Natural killer cell (primary cell): ENCODE data around the gene ADPRM. TPM values are rescaled to one million over a fixed set of nuclear protein-coding genes. Genes with fewer than 3 reads are reported as not detected.

Source experiments
- ATAC-seq, 3 donors: fragments of 150-1000 bp in 2 of 3; fragments of 200-7000 bp in 1 of 3; cut with Tn5 transposase; 1 replicate in 1 of 3; 2 replicates in 2 of 3; pipeline ENCODE4 v1.10.0; 2021; ENCODE audit warnings: mild to moderate bottlenecking in 2 of 3, moderate library complexity in 2 of 3
- DNase-seq, 2 donors: peaks; one replicate each; pipeline versions ENCODE4 v3.0.0 to v3.0.0-alpha.2; 2013 to 2021; ENCODE audit warnings: mixed read lengths in 1 of 2
- H3K27ac ChIP-seq: one replicate; pipeline ENCODE4 v1.5.1; 2013; ENCODE audit warnings: mild to moderate bottlenecking, low read length
- H3K27me3 ChIP-seq: one replicate; pipeline ENCODE4 v1.6.1; 2013; ENCODE audit warnings: low read length; ENCODE audit not compliant: control insufficient read depth, insufficient read depth
- H3K36me3 ChIP-seq: one replicate; pipeline ENCODE4 v1.6.1; 2013; ENCODE audit warnings: low read length; ENCODE audit not compliant: control insufficient read depth, insufficient read depth
- H3K4me1 ChIP-seq: one replicate; pipeline ENCODE4 v1.6.1; 2013; ENCODE audit warnings: low read length; ENCODE audit not compliant: control insufficient read depth, insufficient read depth
- H3K4me3 ChIP-seq: one replicate; pipeline ENCODE4 v1.5.1; 2013; ENCODE audit warnings: low read length
- H3K9me3 ChIP-seq: one replicate; pipeline ENCODE4 v1.6.1; 2013; ENCODE audit warnings: low read length; ENCODE audit not compliant: control insufficient read depth, insufficient read depth
- H3K27ac Mint-ChIP-seq, 2 donors: one replicate each; pipeline ENCODE4 v1.8.0; 2022; ENCODE audit warnings: mild to moderate bottlenecking in 2 of 2, mixed read lengths in 2 of 2, moderate library complexity in 1 of 2
- H3K27me3 Mint-ChIP-seq, 2 donors: one replicate each; pipeline ENCODE4 v1.8.0; 2022; ENCODE audit warnings: low read depth in 2 of 2, mixed read lengths in 2 of 2
- H3K36me3 Mint-ChIP-seq: one replicate; pipeline ENCODE4 v1.8.0; 2022; ENCODE audit warnings: mixed read lengths
- H3K4me1 Mint-ChIP-seq, 2 donors: one replicate each; pipeline ENCODE4 v1.8.0; 2022; ENCODE audit warnings: mixed read lengths in 2 of 2
- H3K4me3 Mint-ChIP-seq: one replicate; pipeline ENCODE4 v1.8.0; 2022; ENCODE audit warnings: mild to moderate bottlenecking, moderate library complexity, mixed read lengths
- H3K9me3 Mint-ChIP-seq, 2 donors: one replicate each; pipeline ENCODE4 v1.8.0; 2022; ENCODE audit warnings: mixed read lengths in 2 of 2
- WGBS: methylation state at CpG from one replicate; pipeline ENCODE4 v1.1.7; 2013; ENCODE audit warnings: missing lambda C conversion rate; ENCODE audit not compliant: insufficient coverage; 5-methylcytosine and 5-hydroxymethylcytosine counted together
- intact Hi-C: fragments of 100-400 bp; cut with micrococcal nuclease; formaldehyde crosslinking; loops from one replicate; pipeline ENCODE4 v1.14.2; 2022
- total RNA-seq, 4 donors: library from RNA; stranded (reverse); fragments of 120-200 nt in 1 of 4; gene quantifications; one replicate each; pipeline versions ENCODE4 v1.2.3 to v1.2.4, GENCODE V29; 2013 to 2022
- TF ChIP-seq, protein P1 (sequence below): fragments of 200-600 bp; IDR thresholded peaks from one replicate; pipeline ENCODE4 v1.8.0; 2022; ENCODE audit warnings: antibody characterized with exemption

ADPRM gene
- total RNA-seq, 3 donors from 2014 or later (not counting 1 experiment from before 2014, with no cell fraction given): 9.5 to 10.7 (median 9.5) TPM

DNA sequence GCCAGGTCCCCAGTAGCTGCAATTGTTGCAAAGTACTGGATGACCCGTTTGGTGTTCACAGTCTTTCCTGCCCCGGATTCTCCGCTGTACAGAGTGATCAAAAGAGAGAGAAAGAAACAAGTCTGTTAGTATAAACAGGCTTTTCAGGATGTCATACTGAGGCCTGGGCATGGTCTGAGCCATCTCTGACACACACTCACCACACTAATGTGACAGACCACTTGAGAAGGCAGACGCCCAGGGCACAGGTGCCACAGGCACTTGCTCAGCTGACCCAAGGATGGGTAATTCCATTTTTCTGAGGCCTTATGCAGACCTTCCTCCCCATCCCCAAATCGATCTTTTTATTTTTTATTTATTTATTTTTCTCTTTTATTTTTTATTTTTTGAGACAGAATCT, 47.8 kb upstream of the ADPRM start:
- H3K4me1 ChIP-seq: peaks cover 15% of the 10 kb centered on the region
- ATAC-seq (peak; percentile 64 to 83 (median 70)), DNase-seq (no peak)
- H3K36me3 ChIP-seq: no peaks in the 10 kb centered on the region
- H3K27me3 ChIP-seq: no peaks in the 10 kb centered on the region
- 82% methylated on average over 4 of the region's 5 CpGs for WGBS
- Mint-ChIP-seq H3K4me3 (peak overlapping the region; percentile 58), H3K4me1 (peaks cover 25 to 47% of the 10 kb centered on the region in 2 donors), H3K27me3 (no peaks in the 10 kb centered on the region), H3K9me3 (no peaks in the 10 kb centered on the region), H3K36me3 (no peaks in the 10 kb centered on the region), H3K27ac (peak overlapping the region; percentile 72 to 91)
- H3K27ac ChIP-seq: peak overlapping the region; percentile 42
- TF ChIP-seq, protein P1, sequence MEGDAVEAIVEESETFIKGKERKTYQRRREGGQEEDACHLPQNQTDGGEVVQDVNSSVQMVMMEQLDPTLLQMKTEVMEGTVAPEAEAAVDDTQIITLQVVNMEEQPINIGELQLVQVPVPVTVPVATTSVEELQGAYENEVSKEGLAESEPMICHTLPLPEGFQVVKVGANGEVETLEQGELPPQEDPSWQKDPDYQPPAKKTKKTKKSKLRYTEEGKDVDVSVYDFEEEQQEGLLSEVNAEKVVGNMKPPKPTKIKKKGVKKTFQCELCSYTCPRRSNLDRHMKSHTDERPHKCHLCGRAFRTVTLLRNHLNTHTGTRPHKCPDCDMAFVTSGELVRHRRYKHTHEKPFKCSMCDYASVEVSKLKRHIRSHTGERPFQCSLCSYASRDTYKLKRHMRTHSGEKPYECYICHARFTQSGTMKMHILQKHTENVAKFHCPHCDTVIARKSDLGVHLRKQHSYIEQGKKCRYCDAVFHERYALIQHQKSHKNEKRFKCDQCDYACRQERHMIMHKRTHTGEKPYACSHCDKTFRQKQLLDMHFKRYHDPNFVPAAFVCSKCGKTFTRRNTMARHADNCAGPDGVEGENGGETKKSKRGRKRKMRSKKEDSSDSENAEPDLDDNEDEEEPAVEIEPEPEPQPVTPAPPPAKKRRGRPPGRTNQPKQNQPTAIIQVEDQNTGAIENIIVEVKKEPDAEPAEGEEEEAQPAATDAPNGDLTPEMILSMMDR: no peak
- no peak overlapping the region for H3K4me3 ChIP-seq
- intact Hi-C loops: loop anchor here (5.0 kb wide), 1 partner anchor 33 kb away; no protein-coding TSS in a partner anchor
- no peaks in the 10 kb centered on the region for H3K9me3 ChIP-seq

DNA sequence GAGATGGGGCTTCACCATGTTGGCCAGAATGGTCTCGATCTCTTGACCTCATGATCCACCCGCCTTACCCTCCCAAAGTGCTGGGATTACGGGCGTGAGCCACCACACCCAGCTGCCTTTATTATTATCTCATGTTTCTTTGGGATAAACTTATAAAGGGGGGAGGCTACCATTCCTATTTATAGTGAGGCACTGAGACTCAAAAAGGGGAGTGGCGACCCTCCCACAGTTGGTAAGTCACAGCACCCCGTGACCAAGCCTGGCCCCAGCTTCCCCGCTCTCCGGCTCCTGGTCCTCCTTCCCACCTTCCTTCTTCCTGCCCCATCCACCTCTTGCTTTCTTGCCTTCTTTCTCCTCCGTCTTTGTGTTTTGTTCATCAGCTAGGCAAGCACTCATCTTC, 45.5 kb upstream of the ADPRM start:
- peak overlapping the region in 1 of 2 donors; percentile 23 for H3K27ac Mint-ChIP-seq
- TF ChIP-seq, protein P1: no peak
- WGBS: 80% methylated on average over 9 of the region's 9 CpGs
- H3K9me3 Mint-ChIP-seq: no peaks in the 10 kb centered on the region
- H3K4me3 ChIP-seq: no peak overlapping the region
- no peak for DNase-seq
- H3K27me3 Mint-ChIP-seq: no peaks in the 10 kb centered on the region
- H3K36me3 ChIP-seq: no peaks in the 10 kb centered on the region
- no peaks in the 10 kb centered on the region for H3K36me3 Mint-ChIP-seq
- H3K4me3 Mint-ChIP-seq: no peak overlapping the region
- intact Hi-C loops: no loop called here
- no peak for ATAC-seq
- H3K4me1 ChIP-seq: peaks cover 15% of the 10 kb centered on the region
- H3K4me1 Mint-ChIP-seq: peaks cover 25 to 47% of the 10 kb centered on the region in 2 donors
- H3K9me3 ChIP-seq: no peaks in the 10 kb centered on the region
- no peak overlapping the region for H3K27ac ChIP-seq
- H3K27me3 ChIP-seq: no peaks in the 10 kb centered on the region

DNA sequence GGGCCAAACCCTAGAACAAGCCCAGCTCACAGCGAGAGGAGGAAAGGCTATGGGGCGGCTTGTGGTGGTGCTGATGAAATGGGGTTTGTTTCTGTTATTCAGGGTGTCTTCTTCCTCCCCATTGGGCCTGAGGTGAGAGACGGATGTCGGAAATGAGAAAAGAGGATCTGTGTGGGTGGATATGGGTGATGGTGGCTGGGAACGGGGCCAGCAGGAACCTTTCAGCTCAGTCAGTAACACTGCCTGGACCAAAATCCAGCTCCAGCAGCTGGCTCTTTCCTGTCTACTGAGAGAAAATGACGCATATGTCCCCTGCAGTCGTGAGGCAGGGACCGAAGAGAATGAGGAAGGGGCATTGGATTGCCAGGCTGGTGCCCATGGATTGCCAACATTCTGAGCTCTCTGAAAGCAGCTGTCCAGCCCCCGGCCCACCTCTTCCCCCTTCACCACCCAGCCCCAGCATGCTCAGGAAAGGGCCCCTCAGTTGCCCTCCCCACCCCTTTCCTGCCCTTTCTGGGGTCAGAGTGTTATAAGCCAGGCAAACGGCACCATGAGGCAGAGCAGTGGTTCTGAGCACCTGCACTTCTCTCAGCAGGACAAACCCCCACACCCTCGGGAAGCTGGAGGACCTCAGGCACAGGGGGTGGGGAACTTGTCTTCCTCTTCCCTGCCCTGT, 44.3 kb upstream of the ADPRM start:
- no peaks in the 10 kb centered on the region for H3K9me3 ChIP-seq
- H3K27me3 ChIP-seq: no peaks in the 10 kb centered on the region
- intact Hi-C loops: no loop called here
- H3K27ac Mint-ChIP-seq: peak overlapping the region; percentile 45 to 69
- no peaks in the 10 kb centered on the region for H3K27me3 Mint-ChIP-seq
- peaks cover 25 to 44% of the 10 kb centered on the region in 2 donors for H3K4me1 Mint-ChIP-seq
- peak overlapping the region; percentile 35 for H3K4me3 Mint-ChIP-seq
- TF ChIP-seq, protein P1: no peak
- H3K4me3 ChIP-seq: no peak overlapping the region
- H3K4me1 ChIP-seq: peaks cover 15% of the 10 kb centered on the region
- DNase-seq (peak in 1 of 2 donors; percentile 12), ATAC-seq (peak; percentile 42 to 71 (median 50))
- H3K27ac ChIP-seq: no peak overlapping the region
- H3K36me3 ChIP-seq: no peaks in the 10 kb centered on the region
- H3K36me3 Mint-ChIP-seq: no peaks in the 10 kb centered on the region
- 12% methylated on average over 11 of the region's 11 CpGs for WGBS
- no peaks in the 10 kb centered on the region for H3K9me3 Mint-ChIP-seq
